K562 (cell line): Measurements from ENCODE around the gene POU3F1.

Experiments
- ARID1B ChIP-seq: fragments of 450-650 bp; IDR thresholded peaks from 2 replicates; pipeline ENCODE4 v1.6.1; 2016; ENCODE audit warnings: antibody characterized with exemption, mild to moderate bottlenecking, inconsistent platforms
- CHD7 ChIP-seq: fragments of 200-600 bp; sonication (generic); IDR thresholded peaks from one replicate; pipeline ENCODE4 v1.6.1; 2012; ENCODE audit warnings: mild to moderate bottlenecking, low read depth, low read length, inconsistent platforms
- CREM ChIP-seq: IDR thresholded peaks from 2 replicates; pipeline ENCODE4 v1.6.1; 2014; ENCODE audit warnings: antibody characterized with exemption, low read depth
- CTCF ChIP-seq, 3 experiments: IDR thresholded peaks in 2 of 3; conservative IDR thresholded peaks in 1 of 3; 2 replicates each; pipeline ENCODE4 v1.5.1; 2011 to 2012; ENCODE audit warnings: low read length in 3 of 3, mild to moderate bottlenecking in 3 of 3, control low read depth in 2 of 3, improper control_type of control experiment in 1 of 3, inconsistent platforms in 1 of 3, low read depth in 1 of 3, mixed read lengths in 1 of 3, moderate library complexity in 1 of 3; ENCODE audit not compliant: insufficient read depth in 2 of 3
- FOXP1 ChIP-seq: sonication (generic); formaldehyde crosslinking; IDR thresholded peaks from 2 replicates; pipeline ENCODE4 v1.8.0; 2022; ENCODE audit warnings: mild to moderate bottlenecking, missing genetic modification reagents
- IRF2 ChIP-seq: sonication (generic); formaldehyde crosslinking; IDR thresholded peaks from 2 replicates; pipeline ENCODE4 v1.8.1; 2022; ENCODE audit warnings: mild to moderate bottlenecking, missing genetic modification reagents
- KDM5B ChIP-seq: fragments of 200-600 bp; sonication (generic); IDR thresholded peaks from 2 replicates; pipeline ENCODE4 v1.6.1; 2012; ENCODE audit warnings: low read depth, mild to moderate bottlenecking, moderate library complexity, low read length, control low read depth, inconsistent platforms; ENCODE audit not compliant: insufficient replicate concordance
- MYBL2 ChIP-seq, 2 experiments: fragments of 450-650 bp in 1 of 2; sonication (generic) in 1 of 2; formaldehyde crosslinking in 1 of 2; IDR thresholded peaks; 2 replicates each; pipeline versions ENCODE4 v1.6.1 to v1.8.1; 2017 to 2022; ENCODE audit warnings: borderline replicate concordance in 1 of 2, inconsistent platforms in 1 of 2, low read depth in 1 of 2, mild to moderate bottlenecking in 1 of 2, missing genetic modification reagents in 1 of 2, moderate library complexity in 1 of 2
- POLR2A ChIP-seq: fragments of 450-650 bp; conservative IDR thresholded peaks from 2 replicates; pipeline ENCODE4 v1.6.1; 2016
- POLR2AphosphoS2 ChIP-seq: IDR thresholded peaks from 2 replicates; pipeline ENCODE4 v1.6.1; 2012; ENCODE audit warnings: low read length, improper control_type of control experiment
- POLR2AphosphoS5 ChIP-seq: IDR thresholded peaks from 2 replicates; pipeline ENCODE4 v1.6.1; 2011; ENCODE audit warnings: mild to moderate bottlenecking, low read depth, low read length, moderate library complexity; ENCODE audit not compliant: control insufficient read depth, insufficient read depth
- YY1 ChIP-seq, 3 experiments: IDR thresholded peaks; 2 replicates each; pipeline ENCODE4 v1.6.1; 2011; ENCODE audit warnings: low read length in 2 of 3, mild to moderate bottlenecking in 2 of 3, moderate library complexity in 2 of 3, borderline replicate concordance in 1 of 3, control low read depth in 1 of 3, low read depth in 1 of 3; ENCODE audit not compliant: insufficient read depth in 3 of 3, insufficient replicate concordance in 2 of 3, control insufficient read depth in 1 of 3, insufficient read length in 1 of 3; ENCODE audit errors: extremely low read depth in 1 of 3
- ZNF695 ChIP-seq: fragments of 450-650 bp; formaldehyde crosslinking; IDR thresholded peaks from 2 replicates; pipeline ENCODE4 v1.4.0; 2020; ENCODE audit warnings: mild to moderate bottlenecking, moderate library complexity

GRCh38 chr1:38028105-38028591 lies 18.4 kb downstream of the POU3F1 start:
- TF ChIP-seq KDM5B (no peak), YY1 (IDR thresholded peaks at IDR 0.05; ENCODE audit: borderline replicate concordance in 1 of 3, control insufficient read depth in 1 of 3, extremely low read depth in 1 of 3, insufficient read depth in 3 of 3, insufficient read length in 1 of 3, insufficient replicate concordance in 2 of 3, low read depth in 1 of 3, low read length in 2 of 3) (no peak), POLR2AphosphoS5 (peak; percentile 26; the same call in 1 of the 2 replicates), CTCF (IDR thresholded peaks at IDR 0.05 in 2 of 3, conservative IDR thresholded peaks at IDR 0.05 in 1 of 3; ENCODE audit: insufficient read depth in 2 of 3, low read depth in 1 of 3, low read length in 3 of 3) (no peak), POLR2A (no peak), MYBL2 (IDR thresholded peaks at IDR 0.05; ENCODE audit: low read depth) (no peak), MYBL2 (CRISPR knock-in tag; IDR thresholded peaks at IDR 0.05; ENCODE audit: borderline replicate concordance) (no peak), ARID1B (no peak), IRF2 (CRISPR knock-in tag) (no peak), FOXP1 (no peak), ZNF695 (CRISPR knock-in tag) (no peak), CHD7 (no peak), POLR2AphosphoS2 (no peak), CREM (no peak)
